HCT116 (cell line): ENCODE results near the gene CD27. TPM values are rescaled to one million over a fixed set of nuclear protein-coding genes. Genes with fewer than 3 reads are reported as not detected.

ENCODE experiments used
- ATAC-seq: fragments of 200-7000 bp; cut with Tn5 transposase; 2 replicates; pipeline ENCODE4 v1.9.1; 2020; ENCODE audit warnings: mild to moderate bottlenecking, moderate library complexity
- BruUV-seq: library from RNA; stranded (reverse); fragments of 400-500 nt; replicated peaks from 2 replicates; lab custom pipeline; 2021; lab: Mats Ljungman, UMichigan
- CTCF ChIA-PET: fragments of 300-600 bp; sonication (Branson Sonifier 250); formaldehyde crosslinking; loops from one replicate; lab custom pipeline; 2021; ENCODE audit warnings: antibody characterized with exemption; lab: Charles Lee
- POLR2A ChIA-PET: fragments of 300-600, 350-600 bp; sonication (Branson Sonifier 250); formaldehyde crosslinking; loops from one replicate; lab custom pipeline; 2021; ENCODE audit warnings: antibody characterized with exemption; lab: Charles Lee
- RAD21 ChIA-PET, 2 experiments: fragments of 300-600 bp; sonication (Branson Sonifier 250); formaldehyde crosslinking; loops; one replicate each; lab custom pipeline; 2023; ENCODE audit warnings: low total read pairs in 2 of 2; ENCODE audit not compliant: uncharacterized antibody in 2 of 2, unreplicated experiment in 2 of 2, low non-redundant PET in 1 of 2; lab: Charles Lee
- DNase-seq: peaks from one replicate; pipeline ENCODE4 v3.0.0-alpha.2; 2010; ENCODE audit warnings: low read depth, low spot score
- H2AFZ ChIP-seq: fragments of 200-600 bp; shearing (Covaris generic), sonication (generic); 2 replicates; pipeline ENCODE4 v1.6.1; 2017; ENCODE audit warnings: low read depth, mixed run types, mixed read lengths, antibody characterized with exemption, low read length; ENCODE audit not compliant: poor library complexity, severe bottlenecking
- H3K27ac ChIP-seq: 2 replicates; pipeline ENCODE4 v1.5.1; 2012; ENCODE audit warnings: low read depth, low read length
- H3K27me3 ChIP-seq: fragments of 200-600 bp; sonication (generic); 2 replicates; pipeline ENCODE4 v1.6.1; 2016; ENCODE audit warnings: mixed run types, low read length, mixed read lengths; ENCODE audit not compliant: insufficient read depth
- H3K36me3 ChIP-seq, 2 experiments: fragments of 200-500 bp in 1 of 2; fragments of 200-600 bp in 1 of 2; sonication (Bioruptor generic) in 1 of 2; sonication (generic) in 1 of 2; 2 replicates each; pipeline versions ENCODE4 v1.5.1 to v1.6.1; 2014 to 2016; ENCODE audit warnings: low read length in 2 of 2, inconsistent platforms in 1 of 2, mixed read lengths in 1 of 2, mixed run types in 1 of 2; ENCODE audit not compliant: insufficient read depth in 2 of 2, control insufficient read depth in 1 of 2
- H3K4me1 ChIP-seq, 2 experiments: fragments of 200-600 bp in 1 of 2; sonication (generic) in 1 of 2; 2 replicates each; pipeline versions ENCODE4 v1.5.1 to v1.6.1; 2012 to 2017; ENCODE audit warnings: low read length in 2 of 2, inconsistent platforms in 1 of 2, mild to moderate bottlenecking in 1 of 2, mixed read lengths in 1 of 2, mixed run types in 1 of 2, moderate library complexity in 1 of 2; ENCODE audit not compliant: insufficient read depth in 2 of 2, control insufficient read depth in 1 of 2
- H3K4me2 ChIP-seq: fragments of 200-600 bp; sonication (generic); 2 replicates; pipeline ENCODE4 v1.6.1; 2017; ENCODE audit warnings: mixed run types, low read length, mixed read lengths
- H3K4me3 ChIP-seq, 2 experiments: fragments of 200-600 bp in 1 of 2; sonication (generic) in 1 of 2; replicated peaks in 1 of 2; 2 replicates each; pipeline ENCODE4 v1.5.1; 2011 to 2016; ENCODE audit warnings: low read length in 2 of 2, control low read depth in 1 of 2, low read depth in 1 of 2, mild to moderate bottlenecking in 1 of 2, mixed read lengths in 1 of 2, mixed run types in 1 of 2
- H3K79me2 ChIP-seq: fragments of 200-600 bp; sonication (generic); 2 replicates; pipeline ENCODE4 v1.6.1; 2017; ENCODE audit warnings: mild to moderate bottlenecking, mixed run types, low read length, moderate library complexity, mixed read lengths; ENCODE audit not compliant: insufficient read depth
- H3K9ac ChIP-seq: fragments of 200-600 bp; sonication (generic); 2 replicates; pipeline ENCODE4 v1.6.1; 2016; ENCODE audit warnings: low read length, mixed read lengths
- H3K9me2 ChIP-seq: fragments of 200-600 bp; sonication (generic), shearing (Covaris generic); 2 replicates; pipeline ENCODE4 v1.6.1; 2017; ENCODE audit warnings: mixed run types, mild to moderate bottlenecking, moderate library complexity; ENCODE audit not compliant: insufficient read depth
- H3K9me3 ChIP-seq, 2 experiments: fragments of 200-500 bp in 1 of 2; fragments of 200-600 bp in 1 of 2; sonication (Bioruptor generic) in 1 of 2; sonication (generic) in 1 of 2; 2 replicates each; pipeline ENCODE4 v1.6.1; 2014 to 2017; ENCODE audit warnings: low read length in 2 of 2, mixed read lengths in 2 of 2, inconsistent platforms in 1 of 2, low read depth in 1 of 2, mild to moderate bottlenecking in 1 of 2, mixed run types in 1 of 2, moderate library complexity in 1 of 2; ENCODE audit not compliant: control insufficient read depth in 1 of 2, insufficient read depth in 1 of 2
- H4K20me1 ChIP-seq: fragments of 200-600 bp; sonication (generic), shearing (Covaris generic); 2 replicates; pipeline ENCODE4 v1.6.1; 2017; ENCODE audit warnings: mixed run types, mild to moderate bottlenecking, moderate library complexity; ENCODE audit not compliant: insufficient read depth
- ATF3 ChIP-seq: IDR thresholded peaks from 2 replicates; pipeline ENCODE4 v1.6.1; 2012
- EGR1 ChIP-seq: IDR thresholded peaks from 2 replicates; pipeline ENCODE4 v1.6.1; 2012; ENCODE audit warnings: low read depth
- ELF1 ChIP-seq: IDR thresholded peaks from 2 replicates; pipeline ENCODE4 v1.6.1; 2012; ENCODE audit warnings: low read depth, borderline replicate concordance
- EZH2 ChIP-seq: fragments of 200-600 bp; sonication (generic); IDR thresholded peaks from 2 replicates; pipeline ENCODE4 v1.6.1; 2017; ENCODE audit warnings: antibody characterized with exemption, mixed run types
- FOSL1 ChIP-seq: IDR thresholded peaks from 2 replicates; pipeline ENCODE4 v1.6.1; 2012; ENCODE audit warnings: low read depth
- SIN3A ChIP-seq: IDR thresholded peaks from 2 replicates; pipeline ENCODE4 v1.6.1; 2012; ENCODE audit warnings: low read depth
- SP1 ChIP-seq: IDR thresholded peaks from 2 replicates; pipeline ENCODE4 v1.6.1; 2012; ENCODE audit warnings: low read depth
- TCF7L2 ChIP-seq: IDR thresholded peaks from 2 replicates; pipeline ENCODE4 v1.7.0; 2011; ENCODE audit warnings: borderline replicate concordance, inconsistent platforms; ENCODE audit not compliant: insufficient read depth, insufficient read length; ENCODE audit errors: extremely low read depth
- YY1 ChIP-seq: IDR thresholded peaks from 2 replicates; pipeline ENCODE4 v1.6.1; 2011; ENCODE audit warnings: low read length, low read depth, moderate library complexity, mild to moderate bottlenecking; ENCODE audit not compliant: insufficient replicate concordance; ENCODE audit errors: extremely low read depth
- ZBTB33 ChIP-seq: IDR thresholded peaks from 2 replicates; pipeline ENCODE4 v1.6.1; 2011; ENCODE audit warnings: mild to moderate bottlenecking, low read length, moderate library complexity; ENCODE audit not compliant: insufficient replicate concordance; ENCODE audit errors: extremely low read depth
- intact Hi-C: fragments of 100-400 bp; cut with micrococcal nuclease; formaldehyde crosslinking; loops from 2 replicates; pipeline ENCODE4 v1.10.0; 2022
- total RNA-seq: library from RNA; stranded (reverse); gene quantifications from one replicate; pipeline ENCODE4 v1.2.1, GENCODE V29; 2021; ENCODE audit not compliant: unreplicated experiment
- TF ChIP-seq, protein P1 (sequence below): IDR thresholded peaks from 2 replicates; pipeline ENCODE4 v1.6.1; 2012; ENCODE audit warnings: low read depth
- TF ChIP-seq, protein P2 (sequence below), 3 experiments: fragments of 200-600 bp in 1 of 3; sonication (generic) in 1 of 3; IDR thresholded peaks in 2 of 3; conservative IDR thresholded peaks in 1 of 3; 2 replicates each; pipeline ENCODE4 v1.5.1; 2012 to 2017; ENCODE audit warnings: low read depth in 2 of 3, low read length in 2 of 3, antibody characterized with exemption in 1 of 3, borderline replicate concordance in 1 of 3, control low read depth in 1 of 3, mild to moderate bottlenecking in 1 of 3, mixed read lengths in 1 of 3, mixed run types in 1 of 3, moderate library complexity in 1 of 3; ENCODE audit not compliant: insufficient read depth in 1 of 3

Gene CD27
- total RNA-seq, 1 experiment from 2014 or later, result 0.25 TPM

GRCh38 chr12:6407236-6407954 is 37.4 kb upstream of the CD27 start (continued):
- TF ChIP-seq, protein P1, sequence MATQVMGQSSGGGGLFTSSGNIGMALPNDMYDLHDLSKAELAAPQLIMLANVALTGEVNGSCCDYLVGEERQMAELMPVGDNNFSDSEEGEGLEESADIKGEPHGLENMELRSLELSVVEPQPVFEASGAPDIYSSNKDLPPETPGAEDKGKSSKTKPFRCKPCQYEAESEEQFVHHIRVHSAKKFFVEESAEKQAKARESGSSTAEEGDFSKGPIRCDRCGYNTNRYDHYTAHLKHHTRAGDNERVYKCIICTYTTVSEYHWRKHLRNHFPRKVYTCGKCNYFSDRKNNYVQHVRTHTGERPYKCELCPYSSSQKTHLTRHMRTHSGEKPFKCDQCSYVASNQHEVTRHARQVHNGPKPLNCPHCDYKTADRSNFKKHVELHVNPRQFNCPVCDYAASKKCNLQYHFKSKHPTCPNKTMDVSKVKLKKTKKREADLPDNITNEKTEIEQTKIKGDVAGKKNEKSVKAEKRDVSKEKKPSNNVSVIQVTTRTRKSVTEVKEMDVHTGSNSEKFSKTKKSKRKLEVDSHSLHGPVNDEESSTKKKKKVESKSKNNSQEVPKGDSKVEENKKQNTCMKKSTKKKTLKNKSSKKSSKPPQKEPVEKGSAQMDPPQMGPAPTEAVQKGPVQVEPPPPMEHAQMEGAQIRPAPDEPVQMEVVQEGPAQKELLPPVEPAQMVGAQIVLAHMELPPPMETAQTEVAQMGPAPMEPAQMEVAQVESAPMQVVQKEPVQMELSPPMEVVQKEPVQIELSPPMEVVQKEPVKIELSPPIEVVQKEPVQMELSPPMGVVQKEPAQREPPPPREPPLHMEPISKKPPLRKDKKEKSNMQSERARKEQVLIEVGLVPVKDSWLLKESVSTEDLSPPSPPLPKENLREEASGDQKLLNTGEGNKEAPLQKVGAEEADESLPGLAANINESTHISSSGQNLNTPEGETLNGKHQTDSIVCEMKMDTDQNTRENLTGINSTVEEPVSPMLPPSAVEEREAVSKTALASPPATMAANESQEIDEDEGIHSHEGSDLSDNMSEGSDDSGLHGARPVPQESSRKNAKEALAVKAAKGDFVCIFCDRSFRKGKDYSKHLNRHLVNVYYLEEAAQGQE, result no peak
- TF ChIP-seq SIN3A (no peak), ATF3 (no peak), EGR1 (no peak)

- BruUV-seq, result no TSS peak
- no peak for ATAC-seq
- Histone ChIP-seq H2AFZ (no peak overlapping the region), H3K27ac (no peak overlapping the region), H4K20me1 (no peaks in the 10 kb centered on the region), H3K4me1 (no peaks in the 10 kb centered on the region), H3K9me2 (no peaks in the 10 kb centered on the region; the same call in 1 of the 2 replicates), H3K9ac (no peak overlapping the region), H3K36me3 (peaks cover 0 to 7% of the 10 kb centered on the region in 2 experiments; a peak in 1 of 4 replicates)
- CTCF ChIA-PET, result no interaction called here
- POLR2A ChIA-PET, result no interaction called here
- TF ChIP-seq, protein P2, sequence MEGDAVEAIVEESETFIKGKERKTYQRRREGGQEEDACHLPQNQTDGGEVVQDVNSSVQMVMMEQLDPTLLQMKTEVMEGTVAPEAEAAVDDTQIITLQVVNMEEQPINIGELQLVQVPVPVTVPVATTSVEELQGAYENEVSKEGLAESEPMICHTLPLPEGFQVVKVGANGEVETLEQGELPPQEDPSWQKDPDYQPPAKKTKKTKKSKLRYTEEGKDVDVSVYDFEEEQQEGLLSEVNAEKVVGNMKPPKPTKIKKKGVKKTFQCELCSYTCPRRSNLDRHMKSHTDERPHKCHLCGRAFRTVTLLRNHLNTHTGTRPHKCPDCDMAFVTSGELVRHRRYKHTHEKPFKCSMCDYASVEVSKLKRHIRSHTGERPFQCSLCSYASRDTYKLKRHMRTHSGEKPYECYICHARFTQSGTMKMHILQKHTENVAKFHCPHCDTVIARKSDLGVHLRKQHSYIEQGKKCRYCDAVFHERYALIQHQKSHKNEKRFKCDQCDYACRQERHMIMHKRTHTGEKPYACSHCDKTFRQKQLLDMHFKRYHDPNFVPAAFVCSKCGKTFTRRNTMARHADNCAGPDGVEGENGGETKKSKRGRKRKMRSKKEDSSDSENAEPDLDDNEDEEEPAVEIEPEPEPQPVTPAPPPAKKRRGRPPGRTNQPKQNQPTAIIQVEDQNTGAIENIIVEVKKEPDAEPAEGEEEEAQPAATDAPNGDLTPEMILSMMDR (IDR thresholded peaks at IDR 0.05 in 2 of 3, conservative IDR thresholded peaks at IDR 0.05 in 1 of 3; ENCODE audit: borderline replicate concordance in 1 of 3, insufficient read depth in 1 of 3, low read depth in 2 of 3, low read length in 2 of 3), result no peak
- TF ChIP-seq YY1 (no peak), ELF1 (no peak), TCF7L2 (no peak), EZH2 (no peak), SIN3A (no peak), ZBTB33 (no peak), FOSL1 (no peak), SP1 (no peak)
- TF ChIP-seq, all 23 proteins: peak for 0
- no peak overlapping the region for H3K4me3 ChIP-seq
- intact Hi-C loops, result no loop called here
- no peaks in the 10 kb centered on the region for H3K79me2 ChIP-seq
- no peak for DNase-seq
- H3K27me3 ChIP-seq, result no peaks in the 10 kb centered on the region
- H3K9me3 ChIP-seq, result no peaks in the 10 kb centered on the region
- H3K4me2 ChIP-seq, result no peak overlapping the region
- RAD21 ChIA-PET, result no interaction called here
These were observed 28.2 kb upstream of the CD27 start for GRCh38 chr12:6416596-6416995.
